Testis (tissue), 3 donors: ENCODE data around the gene C17orf113. TPM values are rescaled to one million over a fixed set of nuclear protein-coding genes. Genes with fewer than 3 reads are reported as not detected.
A peak's percentile ranks its signal among the peaks of the same experiment; 100 is the strongest.

ENCODE experiments used
- DNase-seq: peaks from one replicate; pipeline ENCODE4 v3.0.0-alpha.2; 2019
- H3K27ac ChIP-seq, 2 donors: fragments of 200-600 bp; sonication (generic); one replicate each; pipeline ENCODE4 v1.5.1; 2019
- H3K27me3 ChIP-seq: fragments of 200-600 bp; sonication (generic); one replicate; pipeline ENCODE4 v1.5.1; 2019
- H3K36me3 ChIP-seq: fragments of 200-600 bp; sonication (generic); one replicate; pipeline ENCODE4 v1.5.1; 2017; ENCODE audit warnings: low read depth; ENCODE audit errors: missing control alignments
- H3K4me1 ChIP-seq: fragments of 200-600 bp; sonication (generic); one replicate; pipeline ENCODE4 v1.5.1; 2019
- H3K4me3 ChIP-seq, 2 donors: fragments of 200-600 bp; sonication (generic); one replicate each; pipeline ENCODE4 v1.5.1; 2017 to 2019
- H3K9me3 ChIP-seq: fragments of 200-600 bp; sonication (generic); one replicate; pipeline ENCODE4 v1.5.1; 2017
- CTCF ChIP-seq, 3 experiments: fragments of 450-650 bp in 2 of 3; fragments of 200-600 bp in 1 of 3; sonication (generic) in 1 of 3; IDR thresholded peaks; one replicate each; pipeline ENCODE4 v1.5.1; 2016 to 2019; ENCODE audit warnings: antibody characterized with exemption in 3 of 3, mild to moderate bottlenecking in 2 of 3, moderate library complexity in 1 of 3
- POLR2A ChIP-seq: fragments of 450-650 bp; IDR thresholded peaks from one replicate; pipeline ENCODE4 v1.6.1; 2017; ENCODE audit warnings: antibody characterized with exemption, mild to moderate bottlenecking, moderate library complexity
- WGBS, 2 donors: methylation state at CpG; one replicate each; pipeline ENCODE4 v1.1.5; 2018; 5-methylcytosine and 5-hydroxymethylcytosine counted together
- intact Hi-C: fragments of 100-400 bp; cut with DNase I; formaldehyde crosslinking; loops from one replicate; pipeline ENCODE4 v1.15.1; 2023; ENCODE audit warnings: low total_unique reads
- polyA plus RNA-seq: library from polyadenylated mRNA; stranded (reverse); fragments of 350-450 nt; fragmentation: Illumina TruSeq; extraction: RNeasy Lipid Tissue Mini Kit (QIAGEN cat#74804); gene quantifications from one replicate; pipeline ENCODE4 v1.2.3, GENCODE V29; 2014; ENCODE audit warnings: low read depth, low replicate concordance; ENCODE audit not compliant: insufficient read depth
- total RNA-seq, 2 donors: library from RNA; depleted of rRNA; stranded (reverse); fragments of >200 nt; gene quantifications; one replicate each; pipeline ENCODE4 v1.2.3, GENCODE V29; 2016

The C17orf113 gene
- total and polyA plus RNA-seq, 3 donors from 2014 or later = 2.8 to 11.3 (median 7.7) TPM

GRCh38 chr17:42078396-42079043, 28.1 kb upstream of the C17orf113 start:
- H3K36me3 ChIP-seq = no peaks in the 10 kb centered on the region
- DNase-seq = peak; percentile 61
- no peaks in the 10 kb centered on the region for H3K9me3 ChIP-seq
- TF ChIP-seq CTCF (IDR thresholded peaks at IDR 0.05) (no peak), POLR2A (no peak)
- H3K4me1 ChIP-seq = peaks cover 10% of the 10 kb centered on the region
- no peaks in the 10 kb centered on the region for H3K27me3 ChIP-seq
- 57 to 71% methylated on average over 8 of the region's 8 CpGs for WGBS, 2 donors
- H3K4me3 ChIP-seq = no peak overlapping the region
- H3K27ac ChIP-seq = peak overlapping the region in 1 of 2 donors; percentile 39
- intact Hi-C loops = no loop called here

- H3K4me1 ChIP-seq = peaks cover 11% of the 10 kb centered on the region
- H3K4me3 ChIP-seq = no peak overlapping the region
- no peak for DNase-seq
- H3K9me3 ChIP-seq = no peaks in the 10 kb centered on the region
- intact Hi-C loops = no loop called here
- H3K36me3 ChIP-seq = no peaks in the 10 kb centered on the region
- peak overlapping the region in 1 of 2 donors; percentile 39 for H3K27ac ChIP-seq
- TF ChIP-seq POLR2A (no peak), CTCF (IDR thresholded peaks at IDR 0.05) (no peak)
- no peaks in the 10 kb centered on the region for H3K27me3 ChIP-seq
- WGBS, 2 donors = 81 to 100% methylated on average over 1 to 5 of the region's 5 CpGs
These were observed 27.4 kb upstream of the C17orf113 start for GRCh38 chr17:42077755-42078154.

GRCh38 chr17:42076797-42077559, 26.6 kb upstream of the C17orf113 start:
- intact Hi-C loops = no loop called here
- 82% methylated on average over 4 of the region's 4 CpGs for WGBS, 2 donors
- Histone ChIP-seq H3K27ac (no peak overlapping the region), H3K4me3 (no peak overlapping the region), H3K4me1 (peaks cover 13% of the 10 kb centered on the region), H3K36me3 (no peaks in the 10 kb centered on the region), H3K27me3 (no peaks in the 10 kb centered on the region), H3K9me3 (no peaks in the 10 kb centered on the region)
- DNase-seq = no peak
- TF ChIP-seq POLR2A (no peak), CTCF (IDR thresholded peaks at IDR 0.05) (no peak)

- no peak overlapping the region for H3K4me3 ChIP-seq
- intact Hi-C loops = no loop called here
- H3K4me1 ChIP-seq = peaks cover 19% of the 10 kb centered on the region
- TF ChIP-seq POLR2A (no peak), CTCF (IDR thresholded peaks at IDR 0.05) (no peak)
- no peaks in the 10 kb centered on the region for H3K27me3 ChIP-seq
- no peak for DNase-seq
- no peaks in the 10 kb centered on the region for H3K36me3 ChIP-seq
- H3K27ac ChIP-seq = no peak overlapping the region
- no peaks in the 10 kb centered on the region for H3K9me3 ChIP-seq
- WGBS, 2 donors = 63 to 68% methylated on average over 6 of the region's 6 CpGs
These were observed 25.4 kb upstream of the C17orf113 start for GRCh38 chr17:42075789-42076188.
